HCT116 (cell line): Measurements from ENCODE around the gene PPM1H. TPM values are rescaled to one million over a fixed set of nuclear protein-coding genes. Genes with fewer than 3 reads are reported as not detected.

ENCODE experiments used
- ATAC-seq: fragments of 200-7000 bp; cut with Tn5 transposase; 2 replicates; pipeline ENCODE4 v1.9.1; 2020; ENCODE audit warnings: mild to moderate bottlenecking, moderate library complexity
- BruUV-seq: library from RNA; stranded (reverse); fragments of 400-500 nt; replicated peaks from 2 replicates; lab custom pipeline; 2021; lab: Mats Ljungman, UMichigan
- CTCF ChIA-PET: fragments of 300-600 bp; sonication (Branson Sonifier 250); formaldehyde crosslinking; loops from one replicate; lab custom pipeline; 2021; ENCODE audit warnings: antibody characterized with exemption; lab: Charles Lee
- POLR2A ChIA-PET: fragments of 300-600, 350-600 bp; sonication (Branson Sonifier 250); formaldehyde crosslinking; loops from one replicate; lab custom pipeline; 2021; ENCODE audit warnings: antibody characterized with exemption; lab: Charles Lee
- RAD21 ChIA-PET, 2 experiments: fragments of 300-600 bp; sonication (Branson Sonifier 250); formaldehyde crosslinking; loops; one replicate each; lab custom pipeline; 2023; ENCODE audit warnings: low total read pairs in 2 of 2; ENCODE audit not compliant: uncharacterized antibody in 2 of 2, unreplicated experiment in 2 of 2, low non-redundant PET in 1 of 2; lab: Charles Lee
- DNase-seq: peaks from one replicate; pipeline ENCODE4 v3.0.0-alpha.2; 2010; ENCODE audit warnings: low read depth, low spot score
- H2AFZ ChIP-seq: fragments of 200-600 bp; shearing (Covaris generic), sonication (generic); 2 replicates; pipeline ENCODE4 v1.6.1; 2017; ENCODE audit warnings: low read depth, mixed run types, mixed read lengths, antibody characterized with exemption, low read length; ENCODE audit not compliant: poor library complexity, severe bottlenecking
- H3K27ac ChIP-seq: 2 replicates; pipeline ENCODE4 v1.5.1; 2012; ENCODE audit warnings: low read depth, low read length
- H3K27me3 ChIP-seq: fragments of 200-600 bp; sonication (generic); 2 replicates; pipeline ENCODE4 v1.6.1; 2016; ENCODE audit warnings: mixed run types, low read length, mixed read lengths; ENCODE audit not compliant: insufficient read depth
- H3K36me3 ChIP-seq, 2 experiments: fragments of 200-500 bp in 1 of 2; fragments of 200-600 bp in 1 of 2; sonication (Bioruptor generic) in 1 of 2; sonication (generic) in 1 of 2; 2 replicates each; pipeline versions ENCODE4 v1.5.1 to v1.6.1; 2014 to 2016; ENCODE audit warnings: low read length in 2 of 2, inconsistent platforms in 1 of 2, mixed read lengths in 1 of 2, mixed run types in 1 of 2; ENCODE audit not compliant: insufficient read depth in 2 of 2, control insufficient read depth in 1 of 2
- H3K4me1 ChIP-seq, 2 experiments: fragments of 200-600 bp in 1 of 2; sonication (generic) in 1 of 2; 2 replicates each; pipeline versions ENCODE4 v1.5.1 to v1.6.1; 2012 to 2017; ENCODE audit warnings: low read length in 2 of 2, inconsistent platforms in 1 of 2, mild to moderate bottlenecking in 1 of 2, mixed read lengths in 1 of 2, mixed run types in 1 of 2, moderate library complexity in 1 of 2; ENCODE audit not compliant: insufficient read depth in 2 of 2, control insufficient read depth in 1 of 2
- H3K4me2 ChIP-seq: fragments of 200-600 bp; sonication (generic); 2 replicates; pipeline ENCODE4 v1.6.1; 2017; ENCODE audit warnings: mixed run types, low read length, mixed read lengths
- H3K4me3 ChIP-seq, 2 experiments: fragments of 200-600 bp in 1 of 2; sonication (generic) in 1 of 2; replicated peaks in 1 of 2; 2 replicates each; pipeline ENCODE4 v1.5.1; 2011 to 2016; ENCODE audit warnings: low read length in 2 of 2, control low read depth in 1 of 2, low read depth in 1 of 2, mild to moderate bottlenecking in 1 of 2, mixed read lengths in 1 of 2, mixed run types in 1 of 2
- H3K79me2 ChIP-seq: fragments of 200-600 bp; sonication (generic); 2 replicates; pipeline ENCODE4 v1.6.1; 2017; ENCODE audit warnings: mild to moderate bottlenecking, mixed run types, low read length, moderate library complexity, mixed read lengths; ENCODE audit not compliant: insufficient read depth
- H3K9ac ChIP-seq: fragments of 200-600 bp; sonication (generic); 2 replicates; pipeline ENCODE4 v1.6.1; 2016; ENCODE audit warnings: low read length, mixed read lengths
- H3K9me2 ChIP-seq: fragments of 200-600 bp; sonication (generic), shearing (Covaris generic); 2 replicates; pipeline ENCODE4 v1.6.1; 2017; ENCODE audit warnings: mixed run types, mild to moderate bottlenecking, moderate library complexity; ENCODE audit not compliant: insufficient read depth
- H3K9me3 ChIP-seq, 2 experiments: fragments of 200-500 bp in 1 of 2; fragments of 200-600 bp in 1 of 2; sonication (Bioruptor generic) in 1 of 2; sonication (generic) in 1 of 2; 2 replicates each; pipeline ENCODE4 v1.6.1; 2014 to 2017; ENCODE audit warnings: low read length in 2 of 2, mixed read lengths in 2 of 2, inconsistent platforms in 1 of 2, low read depth in 1 of 2, mild to moderate bottlenecking in 1 of 2, mixed run types in 1 of 2, moderate library complexity in 1 of 2; ENCODE audit not compliant: control insufficient read depth in 1 of 2, insufficient read depth in 1 of 2
- H4K20me1 ChIP-seq: fragments of 200-600 bp; sonication (generic), shearing (Covaris generic); 2 replicates; pipeline ENCODE4 v1.6.1; 2017; ENCODE audit warnings: mixed run types, mild to moderate bottlenecking, moderate library complexity; ENCODE audit not compliant: insufficient read depth
- CBX3 ChIP-seq: IDR thresholded peaks from 2 replicates; pipeline ENCODE4 v1.6.1; 2012; ENCODE audit warnings: low read depth
- CEBPB ChIP-seq: IDR thresholded peaks from 2 replicates; pipeline ENCODE4 v1.6.1; 2012; ENCODE audit warnings: low read depth
- CTCF ChIP-seq, 3 experiments: fragments of 200-600 bp in 1 of 3; sonication (generic) in 1 of 3; IDR thresholded peaks in 2 of 3; conservative IDR thresholded peaks in 1 of 3; 2 replicates each; pipeline ENCODE4 v1.5.1; 2012 to 2017; ENCODE audit warnings: low read depth in 2 of 3, low read length in 2 of 3, antibody characterized with exemption in 1 of 3, borderline replicate concordance in 1 of 3, control low read depth in 1 of 3, mild to moderate bottlenecking in 1 of 3, mixed read lengths in 1 of 3, mixed run types in 1 of 3, moderate library complexity in 1 of 3; ENCODE audit not compliant: insufficient read depth in 1 of 3
- EGR1 ChIP-seq: IDR thresholded peaks from 2 replicates; pipeline ENCODE4 v1.6.1; 2012; ENCODE audit warnings: low read depth
- ELF1 ChIP-seq: IDR thresholded peaks from 2 replicates; pipeline ENCODE4 v1.6.1; 2012; ENCODE audit warnings: low read depth, borderline replicate concordance
- EZH2 ChIP-seq: fragments of 200-600 bp; sonication (generic); IDR thresholded peaks from 2 replicates; pipeline ENCODE4 v1.6.1; 2017; ENCODE audit warnings: antibody characterized with exemption, mixed run types
- EZH2phosphoT487 ChIP-seq: fragments of 200-600 bp; IDR thresholded peaks from 2 replicates; pipeline ENCODE4 v1.6.1; 2018; ENCODE audit warnings: antibody characterized with exemption, borderline replicate concordance
- FOSL1 ChIP-seq: IDR thresholded peaks from 2 replicates; pipeline ENCODE4 v1.6.1; 2012; ENCODE audit warnings: low read depth
- JUND ChIP-seq: IDR thresholded peaks from 2 replicates; pipeline ENCODE4 v1.6.1; 2012
- MAX ChIP-seq: IDR thresholded peaks from 2 replicates; pipeline ENCODE4 v1.6.1; 2012
- RAD21 ChIP-seq: IDR thresholded peaks from 2 replicates; pipeline ENCODE4 v1.6.1; 2012; ENCODE audit warnings: low read depth, mild to moderate bottlenecking
- REST ChIP-seq: IDR thresholded peaks from 2 replicates; pipeline ENCODE4 v1.6.1; 2012; ENCODE audit warnings: low read depth
- SIN3A ChIP-seq: IDR thresholded peaks from 2 replicates; pipeline ENCODE4 v1.6.1; 2012; ENCODE audit warnings: low read depth
- SP1 ChIP-seq: IDR thresholded peaks from 2 replicates; pipeline ENCODE4 v1.6.1; 2012; ENCODE audit warnings: low read depth
- TCF7L2 ChIP-seq: IDR thresholded peaks from 2 replicates; pipeline ENCODE4 v1.7.0; 2011; ENCODE audit warnings: borderline replicate concordance, inconsistent platforms; ENCODE audit not compliant: insufficient read depth, insufficient read length; ENCODE audit errors: extremely low read depth
- ZNF274 ChIP-seq: fragments of 200-500 bp; sonication (Bioruptor generic); IDR thresholded peaks from 2 replicates; pipeline ENCODE4 v1.6.1; 2014; ENCODE audit warnings: mild to moderate bottlenecking, low read depth, low read length, inconsistent platforms
- intact Hi-C: fragments of 100-400 bp; cut with micrococcal nuclease; formaldehyde crosslinking; loops from 2 replicates; pipeline ENCODE4 v1.10.0; 2022
- total RNA-seq: library from RNA; stranded (reverse); gene quantifications from one replicate; pipeline ENCODE4 v1.2.1, GENCODE V29; 2021; ENCODE audit not compliant: unreplicated experiment

PPM1H gene
- total RNA-seq, 1 experiment from 2014 or later, result 8.0 TPM

GRCh38 chr12:62799126-62799736 lies 135.7 kb downstream of the PPM1H start:
- ChIA-PET POLR2A (no interaction called here), CTCF (interaction anchor here (1.0 to 8.2 kb wide), 8 partner anchors 14 to 394 kb away, joined by 3 to 79 read pairs (median 6); no protein-coding TSS in a partner anchor), RAD21 (interaction anchor here (1.0 to 2.0 kb wide), 3 partner anchors 217 to 361 kb away, joined by 3 to 6 read pairs (median 3); no protein-coding TSS in a partner anchor)
- ATAC-seq (peak; percentile 90), DNase-seq (peak; percentile 48)
- H2AFZ ChIP-seq, result no peak overlapping the region
- H3K4me2 ChIP-seq, result no peak overlapping the region
- H3K27me3 ChIP-seq, result no peaks in the 10 kb centered on the region
- H3K4me3 ChIP-seq, result no peak overlapping the region
- no peaks in the 10 kb centered on the region for H3K36me3 ChIP-seq
- peaks cover 0 to 3% of the 10 kb centered on the region in 2 experiments; a peak in 1 of 4 replicates for H3K4me1 ChIP-seq
- H3K9me2 ChIP-seq, result no peaks in the 10 kb centered on the region
- H3K79me2 ChIP-seq, result no peaks in the 10 kb centered on the region
- H4K20me1 ChIP-seq, result no peaks in the 10 kb centered on the region
- TF ChIP-seq EZH2phosphoT487, result no peak
- peak; percentile 91 for TF ChIP-seq RAD21
- TF ChIP-seq EGR1, result no peak
- TF ChIP-seq MAX, result no peak
- no peak for TF ChIP-seq SIN3A
- TF ChIP-seq TCF7L2, result no peak
- TF ChIP-seq CBX3, result no peak
- no peak for TF ChIP-seq SP1
- TF ChIP-seq EZH2, result no peak
- no peak for TF ChIP-seq CEBPB
- no peak for TF ChIP-seq ELF1
- TF ChIP-seq CTCF (IDR thresholded peaks at IDR 0.05 in 2 of 3, conservative IDR thresholded peaks at IDR 0.05 in 1 of 3; ENCODE audit: borderline replicate concordance in 1 of 3, insufficient read depth in 1 of 3, low read depth in 2 of 3, low read length in 2 of 3), result peak; percentile 82 to 96 (median 88)
- no peak for TF ChIP-seq FOSL1
- no peak for TF ChIP-seq REST
- TF ChIP-seq ZNF274, result no peak
- TF ChIP-seq JUND, result no peak
- H3K9me3 ChIP-seq, result no peaks in the 10 kb centered on the region
- BruUV-seq, result no TSS peak
- no peak overlapping the region for H3K9ac ChIP-seq
- intact Hi-C loops, result loop anchor here (1.0 to 2.0 kb wide), 2 partner anchors 270 to 361 kb away; no protein-coding TSS in a partner anchor
- no peak overlapping the region for H3K27ac ChIP-seq
